ENCODE measurements around the gene SLC5A10. TPM values are rescaled to one million over a fixed set of nuclear protein-coding genes. Genes with fewer than 3 reads are reported as not detected.

The SLC5A10 gene
- polyA plus RNA-seq, 1 donor from 2014 or later = not detected

DNA sequence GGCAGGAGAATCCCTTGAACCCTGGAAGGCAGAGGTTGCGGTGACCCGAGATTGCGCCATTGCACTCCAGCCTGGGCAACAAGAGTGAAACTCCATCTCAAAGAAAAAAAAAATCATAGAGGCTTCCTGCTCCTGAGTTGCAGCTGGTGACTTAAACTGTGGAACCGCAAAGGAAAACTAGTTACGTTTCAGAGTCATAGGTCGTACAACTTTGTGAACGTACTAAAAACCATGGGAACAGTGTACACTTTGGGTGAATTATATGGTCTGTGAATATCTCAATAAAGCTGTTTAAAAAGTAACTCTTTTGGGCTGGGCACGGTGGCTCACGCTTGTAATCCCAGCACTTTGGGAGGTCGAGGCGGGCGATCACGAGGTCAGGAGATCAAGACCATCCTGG is 23.6 kb downstream of the SLC5A10 start:
- Histone ChIP-seq H3K36me3 (ENCODE audit: insufficient read depth, low read length) (no peaks in the 10 kb centered on the region), H3K4me2 (ENCODE audit: low read length) (no peak overlapping the region), H3K27me3 (ENCODE audit: insufficient read depth, low read depth, low read length) (no peaks in the 10 kb centered on the region), H4K20me1 (ENCODE audit: insufficient read depth) (no peaks in the 10 kb centered on the region), H3F3A (ENCODE audit: insufficient read depth, low read length, poor library complexity, severe bottlenecking) (no peaks in the 10 kb centered on the region), H3K9me2 (ENCODE audit: insufficient read depth, low read length) (no peaks in the 10 kb centered on the region), H3K27ac (ENCODE audit: low read length) (no peak overlapping the region), H2AFZ (ENCODE audit: low read depth, low read length) (no peak overlapping the region), H3K79me2 (replicated peaks; ENCODE audit: insufficient read depth, low read length) (no peaks in the 10 kb centered on the region), H3K4me3 (ENCODE audit: low read length) (no peak overlapping the region), H3K9me3 (ENCODE audit: low read length) (no peaks in the 10 kb centered on the region), H3K9ac (ENCODE audit: low read length) (no peak overlapping the region)
- no peak for TF ChIP-seq POLR2AphosphoS5 (IDR thresholded peaks at IDR 0.05)
- TF ChIP-seq EP300 (conservative IDR thresholded peaks at IDR 0.05; ENCODE audit: poor library complexity, severe bottlenecking) = no peak
- TF ChIP-seq TAF1 (IDR thresholded peaks at IDR 0.05; ENCODE audit: low read depth) = no peak
- TF ChIP-seq CTCF (IDR thresholded peaks at IDR 0.05; ENCODE audit: poor library complexity, severe bottlenecking) = no peak
- no peak for TF ChIP-seq RAD21 (conservative IDR thresholded peaks at IDR 0.05)

- Histone ChIP-seq H3K27me3 (ENCODE audit: insufficient read depth, low read depth, low read length) (no peaks in the 10 kb centered on the region), H3K36me3 (ENCODE audit: insufficient read depth, low read length) (no peaks in the 10 kb centered on the region), H3K9me3 (ENCODE audit: low read length) (no peaks in the 10 kb centered on the region), H2AFZ (ENCODE audit: low read depth, low read length) (no peak overlapping the region), H3K79me2 (replicated peaks; ENCODE audit: insufficient read depth, low read length) (no peaks in the 10 kb centered on the region), H4K20me1 (ENCODE audit: insufficient read depth) (no peaks in the 10 kb centered on the region), H3K9ac (ENCODE audit: low read length) (no peak overlapping the region), H3K9me2 (ENCODE audit: insufficient read depth, low read length) (no peaks in the 10 kb centered on the region), H3K4me2 (ENCODE audit: low read length) (no peak overlapping the region), H3K27ac (ENCODE audit: low read length) (no peak overlapping the region), H3K4me3 (ENCODE audit: low read length) (no peak overlapping the region), H3F3A (ENCODE audit: insufficient read depth, low read length, poor library complexity, severe bottlenecking) (no peaks in the 10 kb centered on the region)
- TF ChIP-seq TAF1 (IDR thresholded peaks at IDR 0.05; ENCODE audit: low read depth) (no peak), REST (IDR thresholded peaks at IDR 0.05; ENCODE audit: borderline replicate concordance) (no peak), CTCF (IDR thresholded peaks at IDR 0.05; ENCODE audit: poor library complexity, severe bottlenecking) (no peak), EZH2 (IDR thresholded peaks at IDR 0.05; ENCODE audit: borderline replicate concordance, insufficient read depth, low read length, poor library complexity, severe bottlenecking) (no peak), POLR2AphosphoS5 (IDR thresholded peaks at IDR 0.05) (no peak), MXI1 (conservative IDR thresholded peaks at IDR 0.05; ENCODE audit: poor library complexity, severe bottlenecking) (no peak), RAD21 (conservative IDR thresholded peaks at IDR 0.05) (no peak), EP300 (conservative IDR thresholded peaks at IDR 0.05; ENCODE audit: poor library complexity, severe bottlenecking) (no peak), SMC3 (conservative IDR thresholded peaks at IDR 0.05; ENCODE audit: poor library complexity) (no peak)
Observed at GRCh38 chr17:18976201-18976600, 24.2 kb downstream of the SLC5A10 start.

Data from neural cell (in vitro differentiated cells).